Sciatic nerve (tissue), 2 donors: ENCODE results near the gene TMED9. TPM values are rescaled to one million over a fixed set of nuclear protein-coding genes. Genes with fewer than 3 reads are reported as not detected.
"Not testable (repeated sequence)": the region's sequence is repeated elsewhere in the genome, so short reads cannot be mapped to it uniquely, and the experiment has no call there.

ENCODE experiments used
- ATAC-seq: fragments of 200-7000 bp; cut with Tn5 transposase; one replicate; pipeline ENCODE4 v1.9.1; 2020; ENCODE audit warnings: mild to moderate bottlenecking, moderate library complexity
- DNase-seq: peaks from one replicate; pipeline ENCODE4 v3.0.0-alpha.2; 2020; ENCODE audit warnings: low spot score
- intact Hi-C: fragments of 100-400 bp; cut with DNase I; formaldehyde crosslinking; loops from one replicate; pipeline ENCODE4 v1.14.2; 2022
- total RNA-seq: library from RNA; stranded (reverse); fragmentation: NEBNext Ultra II Directional; extraction: Animal tissue kit (Norgen Biotek cat#: 25700); gene quantifications from one replicate; pipeline ENCODE4 v1.2.1, GENCODE V29; 2021
- donor health status: DM: no; HTN: no; CAD: no.
- donor health status: DM: no; HTN: no; CAD: no.

TMED9 gene
- 81.0 TPM for total RNA-seq

DNA sequence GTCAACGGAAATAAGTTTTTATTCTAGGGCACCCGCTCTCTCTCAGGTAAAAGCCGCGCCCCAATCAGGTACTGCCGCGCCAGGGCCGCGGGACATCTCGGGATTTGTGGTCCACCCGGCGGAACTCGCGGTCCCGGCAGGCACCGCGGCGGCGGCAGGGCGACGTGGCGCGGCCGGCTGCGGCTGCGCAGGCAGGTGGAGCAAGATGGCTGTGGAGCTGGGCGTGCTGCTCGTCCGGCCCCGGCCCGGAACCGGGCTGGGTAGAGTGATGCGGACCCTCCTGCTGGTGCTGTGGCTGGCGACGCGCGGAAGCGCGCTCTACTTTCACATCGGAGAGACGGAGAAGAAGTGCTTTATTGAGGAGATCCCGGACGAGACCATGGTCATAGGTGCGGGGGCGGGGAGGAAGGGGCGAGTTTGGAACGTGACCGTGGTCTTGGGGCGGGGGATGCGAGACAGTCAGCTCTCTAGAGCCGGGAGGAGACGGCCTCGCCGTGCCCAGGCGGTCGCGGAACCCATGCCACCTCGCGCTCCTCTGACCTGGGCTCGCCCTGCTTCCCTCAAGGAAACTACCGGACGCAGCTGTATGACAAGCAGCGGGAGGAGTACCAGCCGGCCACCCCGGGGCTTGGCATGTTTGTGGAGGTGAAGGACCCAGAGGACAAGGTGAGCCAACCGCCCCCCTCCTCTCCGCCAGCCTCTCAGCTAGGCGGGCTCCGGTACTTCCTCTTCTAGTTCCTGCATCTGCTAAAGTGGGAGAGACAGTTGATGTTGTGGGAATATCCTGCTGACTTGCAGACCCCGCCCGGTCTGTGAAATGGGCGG is at the start of gene TMED9:
TMED9 (plus strand) TSS at position 194 of the 825 bp plus-strand sequence; CDS start at position 206, 12 bp downstream.
- ATAC-seq (peak; percentile 96), DNase-seq (peak; percentile 90)
- intact Hi-C loops = no loop called here

DNA sequence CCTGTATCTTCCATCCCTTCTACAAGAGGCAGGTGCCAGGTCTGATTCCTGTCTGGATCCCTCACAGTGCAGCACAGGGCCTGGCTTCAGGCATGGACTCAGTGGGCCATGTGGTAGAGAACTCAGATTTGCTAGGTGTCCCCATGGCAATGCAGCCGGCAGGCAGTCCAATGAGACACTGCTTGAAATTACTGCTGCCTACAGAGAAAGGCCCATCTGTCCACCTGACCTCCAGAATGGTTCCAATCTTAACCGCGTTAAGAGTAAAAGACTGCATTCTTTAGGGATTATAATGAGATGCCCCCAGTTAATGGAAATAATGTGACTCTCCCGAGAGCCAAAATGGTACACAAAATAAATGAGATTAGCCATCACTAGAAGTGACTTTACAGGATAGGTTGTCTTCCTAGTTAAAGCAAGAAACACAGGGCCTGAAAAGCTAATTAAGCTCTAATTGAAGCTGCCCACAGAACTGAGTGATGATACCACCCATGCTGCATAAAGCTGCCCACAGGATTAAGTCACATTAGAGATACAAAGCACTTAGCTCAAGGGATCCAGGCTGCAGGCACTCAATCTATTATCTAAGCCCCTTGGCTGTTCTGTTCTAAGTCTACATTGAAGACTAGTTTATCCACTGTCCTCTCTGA is 49.1 kb upstream of the TMED9 start:
- DNase-seq = no peak
- no peak for ATAC-seq
- intact Hi-C loops = no loop called here

DNA sequence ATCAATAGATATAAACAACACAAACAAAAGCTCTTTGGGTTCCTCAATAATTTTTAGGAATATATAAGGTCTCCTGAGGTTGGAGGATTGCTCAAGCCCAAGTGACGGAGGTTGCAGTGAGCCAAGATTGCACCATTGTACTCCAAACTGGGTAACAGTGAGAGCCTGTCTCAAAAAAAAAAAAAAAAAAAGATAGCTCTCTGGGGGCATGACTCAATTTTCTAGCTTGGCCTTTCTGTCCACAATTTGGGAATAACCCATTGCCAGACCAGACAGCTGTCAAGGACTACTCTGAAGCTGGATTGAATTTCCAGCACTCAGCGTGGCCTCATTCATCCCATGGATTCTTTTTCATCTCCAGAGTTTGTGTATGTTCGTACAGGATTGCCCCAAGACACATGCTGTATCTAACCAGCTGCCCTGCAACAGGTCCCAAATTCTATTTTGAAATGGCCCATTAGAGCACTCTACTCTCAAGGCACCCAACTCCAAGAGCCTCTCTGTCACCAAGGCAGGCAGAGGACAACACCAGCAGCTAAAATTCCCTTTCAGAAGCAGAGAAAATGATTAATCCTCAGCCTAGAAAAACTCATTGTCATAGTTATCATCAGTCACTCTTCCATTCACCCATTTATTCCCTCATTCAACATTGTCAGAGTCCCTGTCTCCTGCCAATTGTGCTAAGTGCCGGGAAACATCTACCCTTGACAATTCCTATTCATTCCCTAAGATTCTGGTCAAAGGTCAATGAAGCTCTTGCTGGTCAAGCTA is 46.3 kb upstream of the TMED9 start:
- DNase-seq (no peak), ATAC-seq (peak; percentile 95)
- intact Hi-C loops = no loop called here

DNA sequence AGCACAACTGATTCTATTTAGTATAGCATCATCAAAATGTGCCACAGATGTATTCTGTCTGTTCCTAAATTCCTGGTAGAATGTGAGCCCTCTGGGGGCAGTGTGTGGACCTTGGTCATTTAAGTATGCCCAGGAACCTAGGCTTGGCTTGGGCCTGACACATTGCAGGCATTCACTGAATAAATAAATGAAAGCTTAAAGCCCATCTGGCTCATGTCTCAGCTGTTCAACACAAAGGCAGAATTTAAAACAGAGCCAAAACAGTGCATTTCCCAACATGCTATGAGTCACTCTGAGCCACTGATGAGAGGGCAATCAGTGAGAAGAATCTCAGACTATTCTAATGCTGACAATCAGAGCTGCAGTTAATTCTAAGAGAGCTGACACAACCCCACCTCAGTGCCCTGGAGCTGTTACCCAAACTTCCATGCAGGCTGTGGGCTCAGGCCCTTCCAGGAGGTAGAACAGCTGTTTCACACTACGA is 45.7 kb upstream of the TMED9 start:
- intact Hi-C loops = no loop called here
- DNase-seq (no peak), ATAC-seq (peak; percentile 92)

DNA sequence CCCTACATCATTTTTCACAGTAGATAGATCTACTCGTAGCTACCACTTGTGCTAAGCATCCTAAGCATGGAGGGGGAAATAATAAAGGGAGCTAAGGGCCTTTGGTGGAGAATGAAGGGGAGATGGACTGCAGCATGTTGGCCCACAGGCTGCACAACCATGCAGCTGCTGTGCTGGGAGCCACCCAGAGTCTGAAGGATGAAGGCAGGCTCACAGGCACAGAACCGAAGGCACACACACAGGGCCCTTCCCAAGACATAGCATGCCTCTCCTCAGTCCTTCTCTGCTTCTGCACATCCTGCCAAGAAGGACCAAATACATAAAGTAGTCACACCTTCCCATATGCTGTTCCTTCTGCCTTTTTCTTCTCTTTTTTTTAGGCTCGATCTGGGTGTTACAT is 44.3 kb upstream of the TMED9 start:
- DNase-seq = no peak
- no peak for ATAC-seq
- intact Hi-C loops = no loop called here

DNA sequence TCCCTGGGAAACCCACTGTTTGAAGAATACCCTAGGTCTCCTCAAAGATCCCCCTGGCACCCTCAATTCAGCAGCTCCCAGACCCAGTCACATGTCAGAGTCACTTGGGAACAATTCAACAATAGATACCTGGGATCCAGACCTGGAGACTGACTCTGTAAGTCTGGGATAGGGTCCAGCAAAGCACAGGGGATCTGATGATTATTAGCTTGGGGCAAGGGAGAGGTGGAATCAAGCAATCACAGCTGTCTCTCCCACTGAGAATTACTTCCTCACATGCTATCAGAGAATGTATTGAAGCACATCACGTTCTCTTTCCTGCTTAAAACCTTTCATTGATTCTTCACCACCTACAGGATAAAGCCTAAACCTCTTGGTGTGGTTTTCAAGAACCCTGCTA is 43.5 kb upstream of the TMED9 start:
- intact Hi-C loops = no loop called here
- ATAC-seq (no peak), DNase-seq (no peak)

DNA sequence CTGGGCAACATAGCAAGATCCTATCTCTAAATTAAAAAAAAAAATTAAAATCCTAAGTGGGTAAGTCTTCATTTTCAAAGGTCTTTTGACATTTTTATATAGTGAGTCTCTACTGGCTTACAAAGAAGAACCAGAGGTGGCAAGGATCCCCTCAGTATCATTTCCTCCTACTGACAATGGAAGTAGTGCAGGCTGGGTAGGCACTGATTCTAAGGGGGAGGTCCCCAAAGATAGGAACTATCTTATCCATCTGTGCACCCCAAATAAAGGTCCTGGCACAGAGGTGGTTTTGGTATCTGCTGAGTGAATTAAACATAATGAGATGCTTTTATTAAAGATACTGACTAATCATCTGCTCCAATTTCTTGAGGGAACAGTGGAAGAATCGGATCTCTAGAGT is 41.9 kb upstream of the TMED9 start:
- DNase-seq = no peak
- intact Hi-C loops = no loop called here
- no peak for ATAC-seq

DNA sequence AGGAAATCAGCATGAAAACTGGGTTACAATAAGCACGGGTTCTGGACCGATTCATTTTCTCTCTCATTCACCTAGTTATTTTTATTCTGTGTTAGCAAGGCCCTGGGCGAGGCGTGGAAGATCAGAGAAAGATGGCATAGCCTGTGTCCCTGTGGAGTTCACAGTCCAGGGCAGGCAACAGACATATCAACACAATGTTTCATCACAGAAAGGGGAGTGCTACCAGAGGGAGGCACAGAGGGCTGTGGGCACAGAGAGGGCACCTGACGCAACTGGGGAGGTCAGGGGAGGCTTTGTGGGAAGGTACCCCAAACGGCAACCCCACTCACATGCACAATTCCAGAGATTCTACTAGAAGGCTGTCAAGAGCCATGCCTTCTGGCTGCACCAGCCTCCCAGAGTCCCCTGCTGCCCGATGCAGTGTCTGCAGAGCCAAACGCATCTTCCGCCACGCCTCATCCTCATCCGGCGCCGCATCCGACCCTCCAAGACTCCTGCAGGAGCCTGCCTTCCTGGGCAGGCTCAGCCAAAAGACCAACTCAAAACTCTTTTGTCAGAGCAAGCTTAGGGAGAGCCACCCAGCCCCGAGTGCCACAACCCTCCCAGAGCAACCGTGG is 39.1 kb upstream of the TMED9 start:
- DNase-seq = no peak
- ATAC-seq = no peak
- intact Hi-C loops = no loop called here

DNA sequence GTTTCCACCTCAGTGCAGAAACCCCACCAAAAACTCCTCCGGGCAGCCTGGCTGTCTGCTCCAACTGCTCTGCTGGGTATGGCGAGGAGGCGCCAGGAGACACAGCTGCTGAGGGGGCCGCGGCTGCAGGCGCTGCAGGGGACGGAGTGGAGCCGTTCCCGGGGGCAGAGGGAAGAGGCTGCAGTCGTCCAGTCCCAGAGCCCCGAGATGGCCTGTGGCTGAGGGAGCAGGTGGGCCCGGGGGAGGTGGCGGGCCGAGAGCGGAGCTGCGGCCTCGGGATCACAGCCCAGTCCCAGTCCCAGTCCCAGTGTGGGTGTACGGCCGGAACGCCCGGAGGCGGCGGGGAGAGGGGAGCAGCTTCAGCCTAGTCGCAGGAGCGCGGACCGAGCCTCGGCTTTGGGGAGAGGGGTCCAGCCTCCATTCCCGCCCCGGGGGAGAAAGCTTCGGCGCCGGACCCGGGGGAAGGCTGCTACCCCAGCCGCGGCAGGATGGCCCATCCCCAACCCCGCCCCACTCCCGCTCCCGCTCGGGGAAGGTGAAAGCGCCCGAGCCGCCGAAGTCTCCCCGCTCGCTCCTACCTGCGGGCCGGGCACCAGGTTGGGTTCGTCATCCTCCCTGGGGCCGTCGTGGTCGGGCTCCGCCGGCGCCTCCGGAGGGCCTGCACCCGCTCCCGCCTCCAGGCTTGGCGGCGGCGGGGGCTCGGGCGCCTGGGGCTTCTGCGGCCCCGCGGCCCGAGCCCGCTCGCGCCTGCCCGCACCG is 38.2 kb upstream of the TMED9 start:
- ATAC-seq = peak; percentile 53
- intact Hi-C loops = no loop called here
- DNase-seq = peak; percentile 80

DNA sequence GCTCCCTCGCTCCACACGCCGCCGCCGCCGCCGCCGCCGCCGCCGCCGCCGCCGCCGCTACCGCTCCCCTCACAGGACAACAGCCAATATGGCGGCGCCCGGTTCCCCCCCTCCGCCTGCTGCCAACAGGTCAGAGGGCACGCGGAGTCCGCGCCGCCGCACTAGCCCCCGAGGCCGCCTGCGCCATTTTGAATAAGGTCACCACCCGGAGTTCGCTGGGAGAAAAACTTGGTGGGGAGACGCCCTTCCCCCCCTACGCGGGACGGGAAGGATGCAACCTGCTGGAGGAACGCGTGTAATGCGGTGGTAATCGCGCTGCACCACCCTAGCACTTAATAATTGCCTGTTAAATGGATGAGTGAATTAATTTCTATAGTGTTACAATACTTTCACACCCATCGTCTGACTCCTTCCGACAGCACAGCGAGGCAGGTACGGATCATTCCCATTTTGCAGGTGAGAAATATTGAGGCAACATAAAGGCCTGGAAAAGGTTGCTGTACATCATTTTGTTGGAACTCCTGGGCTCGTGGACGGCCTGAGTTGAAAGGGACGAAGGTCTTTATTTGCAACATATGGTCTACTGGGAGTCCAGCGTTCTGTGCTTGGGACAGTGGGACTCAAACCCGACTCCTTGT is 37.4 kb upstream of the TMED9 start, which contains the start of gene FAM193B:
FAM193B (minus strand) TSS at position 90 of the 638 bp plus-strand sequence. CDS start 105 bp downstream, outside the sequence.
- ATAC-seq (peak; percentile 98), DNase-seq (peak; percentile 96)
- intact Hi-C loops = no loop called here

DNA sequence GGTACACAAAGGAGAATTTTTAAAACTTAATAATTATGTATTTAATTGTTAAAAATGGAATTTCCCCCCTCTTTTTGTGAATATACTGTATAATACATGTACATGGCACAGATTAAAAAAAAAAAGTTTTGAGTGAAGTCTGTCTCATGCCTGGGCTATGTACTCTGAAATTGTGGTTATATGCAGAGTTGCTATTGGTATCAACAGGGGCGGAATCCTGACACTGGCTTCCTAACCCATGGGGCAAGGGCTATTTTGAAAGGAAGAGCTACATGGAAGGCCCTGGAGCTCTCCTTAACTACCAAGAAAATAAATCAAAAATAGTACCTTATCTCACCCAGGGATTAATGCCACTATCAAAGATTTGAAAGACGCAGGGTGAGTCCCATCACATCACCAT is 36.8 kb upstream of the TMED9 start:
- no peak for ATAC-seq
- no peak for DNase-seq
- intact Hi-C loops = no loop called here

DNA sequence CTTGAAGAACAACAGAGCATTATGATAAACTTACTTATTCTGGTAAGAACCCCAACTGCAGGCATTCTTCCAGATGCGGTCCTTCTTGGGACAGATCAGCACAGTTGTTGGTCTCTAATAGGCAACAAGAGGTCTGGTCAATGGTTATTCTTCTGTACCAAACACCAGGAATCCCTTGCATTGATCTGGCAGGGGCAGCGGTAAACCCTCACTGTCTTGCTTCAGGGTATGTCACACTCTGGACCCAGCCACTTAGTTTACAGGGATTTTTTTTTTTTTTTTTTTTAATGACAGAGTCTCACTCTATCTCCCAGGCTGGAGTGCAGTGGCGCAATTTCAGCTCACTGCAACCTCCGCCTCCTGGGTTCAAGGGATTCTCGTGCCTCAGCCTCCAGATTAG is 36.3 kb upstream of the TMED9 start:
- no peak for ATAC-seq
- no peak for DNase-seq
- intact Hi-C loops = no loop called here

DNA sequence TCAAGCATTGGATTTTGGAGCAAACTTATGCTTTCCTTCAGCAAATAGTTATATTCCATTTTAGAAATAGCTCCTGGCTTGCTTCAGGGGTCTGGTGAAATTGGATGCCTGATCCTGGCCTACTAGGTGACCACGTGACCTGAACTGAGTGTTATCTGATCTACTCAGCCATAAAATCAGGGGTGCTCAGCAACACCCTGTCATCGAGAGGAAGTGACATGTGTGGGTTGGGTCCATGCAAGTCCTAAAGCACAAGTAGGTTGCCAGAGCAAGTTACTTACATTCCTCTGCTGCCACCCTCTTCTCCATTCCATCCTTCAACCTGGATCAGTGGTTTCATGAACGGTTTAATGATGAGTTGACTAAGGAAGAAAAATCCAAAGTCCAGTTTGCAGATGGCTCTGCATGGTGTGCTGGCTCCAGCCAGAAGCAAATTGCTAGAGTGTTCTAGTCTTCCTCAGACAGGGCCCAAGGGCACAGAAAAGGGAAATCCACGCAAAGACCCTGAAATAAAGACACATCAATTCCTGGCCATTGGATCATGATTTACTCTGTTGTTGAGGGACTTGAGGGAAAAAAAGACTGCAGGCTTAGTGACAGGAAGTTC is 34.9 kb upstream of the TMED9 start:
- no peak for DNase-seq
- ATAC-seq = no peak
- intact Hi-C loops = no loop called here

DNA sequence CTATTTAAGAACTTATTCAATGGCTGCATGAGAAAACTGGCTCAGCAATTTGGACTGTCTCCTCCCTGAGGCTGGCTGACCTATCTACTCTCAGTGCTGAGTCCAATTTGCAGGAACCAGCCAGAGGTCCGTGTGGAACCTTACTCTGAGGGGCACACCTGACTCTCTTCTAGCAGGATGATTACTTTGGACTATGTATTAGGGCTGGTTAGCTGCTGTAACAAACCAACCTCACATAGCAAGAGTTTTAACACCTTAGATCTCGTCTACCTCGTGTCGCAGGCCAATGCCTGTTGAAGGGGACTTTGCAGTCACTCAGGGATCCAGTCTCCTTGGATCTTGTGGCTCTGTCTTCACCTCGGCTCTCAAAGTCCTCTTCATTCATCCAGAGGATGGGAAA is 34.2 kb upstream of the TMED9 start:
- intact Hi-C loops = no loop called here

DNA sequence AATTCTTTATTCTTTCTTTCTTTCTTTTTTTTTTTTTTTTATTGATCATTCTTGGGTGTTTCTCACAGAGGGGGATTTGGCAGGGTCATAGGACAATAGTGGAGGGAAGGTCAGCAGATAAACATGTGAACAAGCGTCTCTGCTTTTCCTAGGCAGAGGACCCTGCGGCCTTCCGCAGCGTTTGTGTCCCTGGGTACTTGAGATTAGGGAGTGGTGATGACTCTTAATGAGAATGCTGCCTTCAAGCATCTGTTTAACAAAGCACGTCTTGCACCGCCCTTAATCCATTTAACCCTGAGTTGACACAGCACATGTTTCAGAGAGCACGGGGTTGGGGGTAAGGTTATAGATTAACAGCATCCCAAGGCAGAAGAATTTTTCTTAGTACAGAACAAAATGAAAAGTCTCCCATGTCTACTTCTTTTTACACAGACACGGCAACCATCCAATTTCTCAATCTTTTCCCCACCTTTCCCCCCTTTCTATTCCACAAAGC is 32.5 kb upstream of the TMED9 start:
- ATAC-seq, intact Hi-C loops, DNase-seq: not testable (repeated sequence)

More for the DNA sequence above, 34.2 kb upstream of the TMED9 start:
- DNase-seq = no peak
- ATAC-seq = no peak

DNA sequence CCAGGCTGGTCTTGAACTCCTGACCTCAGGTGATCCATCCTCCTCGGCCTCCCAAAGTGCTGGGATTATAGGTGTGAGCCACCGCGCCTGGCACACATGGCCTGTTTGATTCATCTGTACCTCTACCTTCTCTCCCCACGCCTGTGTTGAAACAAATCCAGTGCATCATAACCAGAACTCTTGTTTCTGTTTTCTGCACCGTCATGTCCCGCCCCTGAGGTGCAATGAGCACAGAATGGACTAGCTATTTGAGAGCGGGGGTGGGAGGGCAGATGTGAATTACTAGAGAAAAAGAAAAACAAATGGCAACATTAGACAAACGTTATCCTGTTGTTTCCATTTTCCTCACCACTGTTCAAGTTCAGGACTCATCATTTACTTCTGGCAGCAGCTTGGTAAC is 27.0 kb upstream of the TMED9 start:
- DNase-seq = no peak

DNA sequence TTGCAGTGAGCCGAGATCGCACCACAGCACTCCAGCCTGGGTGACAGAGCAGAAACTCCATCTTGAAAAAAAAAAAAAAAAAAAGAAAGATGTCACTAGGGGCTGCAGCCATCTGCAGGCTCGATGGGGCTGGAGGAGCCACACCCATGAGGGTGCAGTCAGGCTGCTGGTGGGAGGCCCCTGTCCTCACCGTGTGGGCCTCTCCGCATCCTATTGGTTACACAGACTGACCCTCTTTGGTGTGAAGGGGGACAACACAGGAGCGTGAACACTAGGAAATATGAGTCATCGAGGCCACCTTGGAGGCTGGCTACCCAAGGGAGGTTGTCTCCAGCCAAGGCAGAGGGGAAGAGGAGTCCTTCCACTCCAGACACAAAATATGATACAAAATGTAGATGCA is 23.7 kb upstream of the TMED9 start:
- intact Hi-C loops = no loop called here
- DNase-seq = no peak
- ATAC-seq = no peak

More for the DNA sequence above, 27.0 kb upstream of the TMED9 start:
- intact Hi-C loops = no loop called here
- no peak for ATAC-seq
